Rectal smooth muscle tissue (tissue), 1 donor: ENCODE measurements around the gene AMPH.

ENCODE experiments used
- H3K27ac ChIP-seq: one replicate; pipeline ENCODE4 v1.7.0; 2013; ENCODE audit warnings: low read depth, low read length, inconsistent platforms
- H3K27me3 ChIP-seq: one replicate; pipeline ENCODE4 v1.7.0; 2013; ENCODE audit warnings: low read length; ENCODE audit not compliant: control insufficient read depth, insufficient read depth
- H3K36me3 ChIP-seq: one replicate; pipeline ENCODE4 v1.7.0; 2013; ENCODE audit warnings: low read length; ENCODE audit not compliant: control insufficient read depth, insufficient read depth
- H3K4me1 ChIP-seq: one replicate; pipeline ENCODE4 v1.7.0; 2013; ENCODE audit warnings: low read length; ENCODE audit not compliant: control insufficient read depth, insufficient read depth
- H3K4me3 ChIP-seq: one replicate; pipeline ENCODE4 v1.7.0; 2013; ENCODE audit warnings: low read length
- H3K9ac ChIP-seq: one replicate; pipeline ENCODE4 v1.7.0; 2013; ENCODE audit warnings: low read length

The AMPH gene

DNA sequence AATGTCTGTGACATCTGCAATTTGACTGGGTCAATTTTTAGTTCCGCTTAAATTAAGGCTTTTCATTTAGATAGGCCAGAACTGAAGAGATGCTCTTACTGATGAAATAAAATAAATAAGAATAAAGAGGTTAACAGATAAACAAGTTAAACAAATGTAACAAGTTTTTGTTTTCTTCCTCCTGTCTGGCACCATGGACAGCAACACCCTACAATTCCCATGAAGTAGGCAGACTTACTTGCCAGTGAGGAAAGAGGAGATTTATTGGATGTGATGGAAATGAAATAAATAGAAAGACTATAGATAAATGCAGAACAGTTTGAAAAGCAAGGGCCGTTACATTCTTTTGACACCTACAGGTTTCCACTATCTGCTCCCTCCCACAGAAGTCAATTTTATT lies 118.5 kb downstream of the AMPH start:
- H3K4me3 ChIP-seq = no peak overlapping the region
- no peak overlapping the region for H3K9ac ChIP-seq
- H3K27ac ChIP-seq = no peak overlapping the region
- no peaks in the 10 kb centered on the region for H3K27me3 ChIP-seq
- no peaks in the 10 kb centered on the region for H3K4me1 ChIP-seq
- H3K36me3 ChIP-seq = no peaks in the 10 kb centered on the region

DNA sequence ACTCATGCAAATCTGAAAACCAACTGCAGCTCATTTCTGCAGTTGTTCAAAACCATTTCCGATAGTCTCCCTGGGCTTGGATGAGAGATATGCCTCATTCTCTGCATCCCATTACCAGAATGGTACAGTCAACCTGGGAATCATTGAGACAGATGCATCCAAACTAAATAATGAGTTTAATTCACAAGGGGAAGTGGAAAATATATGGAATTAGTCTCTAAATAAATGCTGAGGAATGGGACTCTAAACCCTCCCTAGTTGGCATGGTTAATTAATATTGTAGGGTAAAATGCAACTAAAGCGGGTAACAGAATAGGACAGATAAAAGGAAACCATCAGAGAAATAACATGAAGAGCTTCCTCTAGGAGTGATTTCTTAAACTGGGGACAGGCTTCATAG lies 118.9 kb downstream of the AMPH start:
- no peaks in the 10 kb centered on the region for H3K27me3 ChIP-seq
- H3K36me3 ChIP-seq = no peaks in the 10 kb centered on the region
- no peak overlapping the region for H3K27ac ChIP-seq
- no peak overlapping the region for H3K4me3 ChIP-seq
- H3K4me1 ChIP-seq = no peaks in the 10 kb centered on the region
- H3K9ac ChIP-seq = no peak overlapping the region

DNA sequence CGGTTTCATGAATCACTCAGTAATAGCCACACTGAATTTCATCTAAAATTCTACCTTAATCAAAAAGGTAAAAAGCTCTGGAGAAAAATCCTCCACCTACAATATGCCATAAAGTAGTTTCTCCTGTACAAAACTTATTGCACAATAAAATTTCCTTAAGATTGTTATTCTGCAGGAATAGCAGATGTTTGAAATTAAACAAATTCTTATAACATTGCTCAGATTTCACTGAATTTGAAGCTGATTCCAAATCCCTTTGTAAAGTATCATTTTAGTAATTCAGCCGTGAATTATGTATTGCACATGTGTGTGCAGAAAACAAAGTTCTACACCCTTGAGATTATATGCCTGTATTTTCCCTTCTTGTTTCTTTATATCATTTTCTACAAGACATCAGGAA lies 123.8 kb downstream of the AMPH start:
- no peak overlapping the region for H3K4me3 ChIP-seq
- no peak overlapping the region for H3K9ac ChIP-seq
- no peaks in the 10 kb centered on the region for H3K4me1 ChIP-seq
- no peak overlapping the region for H3K27ac ChIP-seq
- no peaks in the 10 kb centered on the region for H3K36me3 ChIP-seq
- H3K27me3 ChIP-seq = no peaks in the 10 kb centered on the region

DNA sequence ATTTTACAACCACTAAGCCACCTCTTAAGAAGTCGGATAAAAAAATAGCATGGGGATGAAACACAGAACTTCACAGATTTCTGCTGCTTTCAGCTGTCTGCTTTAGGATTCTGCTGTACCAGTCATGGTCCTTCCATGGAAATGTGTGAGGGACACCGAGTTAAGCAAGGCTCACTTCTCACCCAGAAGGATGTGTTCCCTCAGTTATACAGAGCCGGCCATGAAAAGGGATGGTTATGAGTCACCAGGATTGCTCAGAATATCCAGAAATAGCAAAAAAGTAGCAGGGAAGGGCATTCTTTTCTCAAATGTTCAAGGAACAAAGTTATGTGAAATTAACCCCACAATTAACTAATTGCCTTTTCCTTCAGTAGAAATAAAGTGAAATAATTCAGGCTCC lies 124.4 kb downstream of the AMPH start:
- Histone ChIP-seq H3K4me1 (no peaks in the 10 kb centered on the region), H3K27ac (no peak overlapping the region), H3K9ac (no peak overlapping the region), H3K27me3 (no peaks in the 10 kb centered on the region), H3K36me3 (no peaks in the 10 kb centered on the region), H3K4me3 (no peak overlapping the region)

DNA sequence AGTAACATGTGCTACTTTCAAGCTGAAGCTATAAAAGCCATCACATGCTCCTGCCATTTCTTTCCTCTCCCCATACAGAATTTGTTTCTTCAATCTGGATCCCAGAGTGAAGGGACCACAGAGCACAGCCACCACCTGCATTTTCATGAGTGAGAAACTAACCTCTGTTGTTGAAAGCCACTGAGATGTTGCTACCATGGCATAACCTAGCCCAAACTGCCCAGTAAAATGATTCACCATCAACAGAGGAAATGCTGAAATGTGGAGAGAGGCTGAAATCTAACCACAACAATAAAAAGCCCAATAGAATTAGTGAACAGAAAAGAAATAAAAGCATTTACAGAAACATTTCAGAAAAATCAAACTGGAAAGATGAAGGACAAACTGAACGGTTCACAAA lies 125.2 kb downstream of the AMPH start:
- Histone ChIP-seq H3K27me3 (no peaks in the 10 kb centered on the region), H3K27ac (no peak overlapping the region), H3K4me1 (no peaks in the 10 kb centered on the region), H3K9ac (no peak overlapping the region), H3K36me3 (no peaks in the 10 kb centered on the region), H3K4me3 (no peak overlapping the region)

DNA sequence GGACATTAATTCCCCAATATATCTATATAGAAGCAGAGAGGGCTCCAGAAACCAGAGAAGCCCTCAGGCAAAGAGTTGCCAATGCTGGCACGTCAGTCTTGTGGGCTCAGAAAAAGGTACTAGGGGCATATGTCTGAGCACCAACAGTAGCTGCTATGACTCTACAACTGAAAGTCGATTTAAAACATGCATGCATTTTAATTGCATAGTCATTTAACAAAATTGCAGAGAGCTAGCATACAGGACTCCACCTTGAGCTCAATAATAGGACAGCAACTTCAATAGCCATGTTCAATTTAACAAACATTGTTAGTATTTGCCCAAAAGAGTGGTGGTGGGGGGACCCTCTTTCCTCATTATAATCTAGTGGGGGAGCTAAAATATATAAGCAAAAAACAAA lies 126.5 kb downstream of the AMPH start:
- Histone ChIP-seq H3K9ac (no peak overlapping the region), H3K27me3 (no peaks in the 10 kb centered on the region), H3K4me3 (no peak overlapping the region), H3K4me1 (no peaks in the 10 kb centered on the region), H3K36me3 (no peaks in the 10 kb centered on the region), H3K27ac (no peak overlapping the region)

DNA sequence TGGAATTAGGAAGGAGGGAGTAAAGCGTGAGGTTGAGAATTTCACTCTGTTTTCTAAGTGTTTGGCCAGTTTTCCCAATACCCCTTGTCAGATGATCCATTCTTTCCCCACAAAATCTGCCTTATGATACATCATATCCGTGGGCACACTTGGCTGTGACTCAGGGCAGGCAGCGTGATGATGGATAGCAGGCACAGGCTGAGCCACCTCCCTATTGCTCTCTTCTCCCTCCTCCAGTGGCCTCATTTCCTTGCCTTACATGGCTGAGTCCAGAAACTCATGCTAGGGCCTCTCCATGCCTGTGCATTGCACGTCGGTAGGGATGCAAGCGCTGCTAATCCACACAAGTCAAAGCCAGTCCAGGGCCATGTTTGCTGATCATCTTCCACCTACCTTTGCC lies 128.3 kb downstream of the AMPH start:
- H3K4me3 ChIP-seq = no peak overlapping the region
- no peak overlapping the region for H3K27ac ChIP-seq
- no peaks in the 10 kb centered on the region for H3K36me3 ChIP-seq
- no peak overlapping the region for H3K9ac ChIP-seq
- no peaks in the 10 kb centered on the region for H3K27me3 ChIP-seq
- no peaks in the 10 kb centered on the region for H3K4me1 ChIP-seq

DNA sequence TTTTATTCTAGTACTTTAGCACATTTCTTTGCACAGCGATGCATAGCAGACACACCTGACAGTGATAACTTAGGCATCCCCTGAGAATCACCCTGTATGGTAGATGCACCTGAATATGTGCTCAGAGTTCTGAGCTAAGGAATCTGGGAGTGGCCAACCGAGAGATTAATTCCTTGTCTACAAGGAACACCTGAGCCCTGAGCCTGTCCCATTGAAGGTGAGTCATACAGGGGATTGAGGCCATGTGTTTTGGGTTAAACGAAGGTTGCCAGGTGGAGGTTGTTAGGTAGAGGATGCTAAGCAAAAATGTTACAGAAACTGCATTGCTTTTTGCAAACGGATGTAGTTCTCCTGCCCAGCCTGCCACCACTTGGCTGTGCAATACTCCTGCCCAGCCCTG lies 128.9 kb downstream of the AMPH start:
- no peaks in the 10 kb centered on the region for H3K4me1 ChIP-seq
- no peaks in the 10 kb centered on the region for H3K36me3 ChIP-seq
- H3K9ac ChIP-seq = no peak overlapping the region
- no peak overlapping the region for H3K27ac ChIP-seq
- no peaks in the 10 kb centered on the region for H3K27me3 ChIP-seq
- no peak overlapping the region for H3K4me3 ChIP-seq

DNA sequence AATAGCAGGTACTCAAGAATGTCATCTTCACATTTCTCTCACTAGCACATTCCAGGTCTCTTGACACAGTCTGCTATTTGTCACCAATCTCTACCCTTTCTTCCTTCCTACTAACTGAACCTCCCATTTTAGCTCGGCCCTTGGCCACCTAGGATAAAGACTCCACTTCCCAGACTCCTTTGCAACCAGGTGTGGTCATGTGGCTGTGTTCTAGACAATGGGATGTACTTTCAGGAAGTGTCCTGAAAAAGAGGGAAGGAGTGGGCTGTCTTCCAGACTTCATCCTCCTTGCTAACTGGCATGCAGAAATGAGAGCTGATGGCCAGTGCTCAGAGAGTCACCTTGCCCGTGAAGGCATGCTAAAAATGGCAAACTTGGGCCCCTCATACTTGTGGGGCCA lies 139.2 kb downstream of the AMPH start:
- Histone ChIP-seq H3K4me1 (no peaks in the 10 kb centered on the region), H3K27ac (no peak overlapping the region), H3K36me3 (no peaks in the 10 kb centered on the region), H3K27me3 (no peaks in the 10 kb centered on the region), H3K9ac (no peak overlapping the region), H3K4me3 (no peak overlapping the region)

DNA sequence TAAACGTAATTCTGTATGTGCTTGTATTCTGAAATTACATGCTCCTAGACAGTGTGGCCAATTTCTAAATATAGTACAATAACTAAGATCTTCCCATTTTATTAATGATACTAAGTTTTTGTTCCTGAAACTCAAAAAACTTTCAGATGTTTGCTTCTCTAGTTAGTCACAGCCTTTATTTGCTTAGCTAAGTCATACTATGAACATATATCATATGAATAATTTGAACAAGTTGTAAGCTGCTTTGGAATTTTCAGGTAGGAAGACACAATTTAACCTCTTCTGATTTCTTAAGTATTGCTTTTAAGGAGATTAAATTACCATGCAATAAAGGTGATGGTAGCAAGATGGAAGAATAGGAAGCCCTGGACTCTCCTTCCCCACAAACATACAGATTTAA lies 148.7 kb downstream of the AMPH start:
- Histone ChIP-seq H3K9ac (no peak overlapping the region), H3K27ac (no peak overlapping the region), H3K36me3 (no peaks in the 10 kb centered on the region), H3K4me1 (no peaks in the 10 kb centered on the region), H3K27me3 (no peaks in the 10 kb centered on the region), H3K4me3 (no peak overlapping the region)

DNA sequence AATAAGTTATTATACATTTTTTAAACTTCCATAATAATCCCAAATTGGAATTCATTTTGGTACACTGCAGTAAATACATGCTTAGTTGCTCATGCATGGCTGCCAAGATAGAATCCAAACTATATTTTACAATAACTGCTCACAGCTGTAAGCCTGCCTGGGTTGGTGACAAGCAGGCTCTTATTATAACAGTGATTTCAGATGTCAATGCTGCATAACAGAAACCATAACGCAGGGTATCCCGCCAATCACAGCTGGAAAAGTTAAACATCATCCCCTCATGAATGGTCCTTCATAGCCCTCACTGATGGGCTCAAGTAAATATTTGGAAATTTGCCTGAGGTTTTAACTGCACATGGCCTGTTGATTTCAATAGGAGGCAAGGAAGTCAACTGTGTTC lies 149.8 kb downstream of the AMPH start:
- Histone ChIP-seq H3K27me3 (no peaks in the 10 kb centered on the region), H3K9ac (no peak overlapping the region), H3K4me3 (no peak overlapping the region), H3K27ac (no peak overlapping the region), H3K36me3 (no peaks in the 10 kb centered on the region), H3K4me1 (no peaks in the 10 kb centered on the region)

DNA sequence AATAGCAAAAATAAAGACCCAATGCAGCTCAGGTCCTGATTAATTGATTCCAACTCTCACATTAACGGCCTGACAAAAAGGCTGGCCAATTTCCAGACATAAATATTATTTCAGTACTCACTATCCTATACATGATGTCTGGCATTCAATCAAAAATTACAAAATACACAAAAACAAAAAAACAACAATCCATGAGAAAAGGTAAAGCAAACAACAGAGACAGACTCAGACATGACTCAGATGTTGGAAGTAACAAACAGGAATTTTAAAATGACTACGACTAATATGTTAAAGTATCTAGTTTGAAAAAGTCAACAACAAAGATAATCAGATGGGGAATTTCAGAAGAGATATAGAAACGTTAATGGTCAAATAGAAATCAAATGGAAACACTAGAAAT lies 152.8 kb downstream of the AMPH start:
- Histone ChIP-seq H3K4me1 (no peaks in the 10 kb centered on the region), H3K4me3 (no peak overlapping the region), H3K36me3 (no peaks in the 10 kb centered on the region), H3K27ac (no peak overlapping the region), H3K27me3 (no peaks in the 10 kb centered on the region), H3K9ac (no peak overlapping the region)

DNA sequence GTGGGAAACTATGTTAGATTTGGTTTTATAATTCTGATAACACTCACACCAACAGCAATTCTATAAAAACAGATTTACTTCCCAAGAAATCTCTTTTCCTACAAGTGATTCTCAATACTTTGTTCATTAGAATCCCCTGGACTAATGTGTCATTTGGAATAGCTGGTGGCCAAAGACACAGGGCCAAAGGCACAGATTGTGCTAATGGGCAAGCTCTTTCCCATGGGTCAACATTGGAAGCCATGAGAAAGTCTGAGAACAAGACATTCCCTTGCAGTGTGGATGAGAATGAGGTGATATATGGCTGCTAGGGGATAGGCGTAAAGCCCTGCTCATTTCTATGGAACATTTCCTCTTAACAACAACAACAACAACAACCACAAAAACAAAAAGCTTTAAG lies 153.8 kb downstream of the AMPH start:
- no peak overlapping the region for H3K9ac ChIP-seq
- no peaks in the 10 kb centered on the region for H3K4me1 ChIP-seq
- no peak overlapping the region for H3K27ac ChIP-seq
- no peaks in the 10 kb centered on the region for H3K27me3 ChIP-seq
- H3K36me3 ChIP-seq = no peaks in the 10 kb centered on the region
- H3K4me3 ChIP-seq = no peak overlapping the region

DNA sequence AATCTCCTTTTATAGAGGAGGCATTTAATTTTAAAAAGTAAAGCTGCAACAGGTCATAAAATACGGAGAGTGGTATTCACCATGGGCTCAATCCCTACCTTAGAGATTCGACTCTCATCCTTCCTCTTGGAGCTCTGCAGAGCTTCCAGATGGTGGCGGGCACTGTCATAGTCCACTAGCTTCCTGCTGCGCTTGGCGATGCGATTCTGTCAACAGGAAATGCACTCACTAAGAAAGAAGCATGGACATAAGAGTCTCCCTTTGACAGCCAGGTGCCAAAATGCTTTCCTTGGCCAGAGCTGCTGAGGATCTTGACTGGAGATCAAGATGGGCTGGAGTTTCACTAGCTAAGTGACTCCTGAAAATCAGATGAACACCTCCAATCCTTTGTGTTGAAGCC lies 154.4 kb downstream of the AMPH start:
- H3K27me3 ChIP-seq = no peaks in the 10 kb centered on the region
- H3K9ac ChIP-seq = no peak overlapping the region
- no peaks in the 10 kb centered on the region for H3K36me3 ChIP-seq
- no peak overlapping the region for H3K4me3 ChIP-seq
- H3K27ac ChIP-seq = no peak overlapping the region
- H3K4me1 ChIP-seq = no peaks in the 10 kb centered on the region
